ENCODE measurements around the gene FTSJ1.

The FTSJ1 gene

GRCh38 chrX:48470833-48471118 lies 5.2 kb upstream of the FTSJ1 start:
- H3K9me3 ChIP-seq (ENCODE audit: control insufficient read depth, low read length) = no peaks in the 10 kb centered on the region
- H3K27me3 ChIP-seq (ENCODE audit: control insufficient read depth, insufficient read depth, low read length, poor library complexity, severe bottlenecking) = no peaks in the 10 kb centered on the region
- H3K27ac ChIP-seq (ENCODE audit: insufficient read depth, low read depth, low read length, poor library complexity, severe bottlenecking) = no peak overlapping the region
- no peak overlapping the region for H3K4me3 ChIP-seq (ENCODE audit: insufficient read depth, low read depth, low read length)
- H3K4me1 ChIP-seq (ENCODE audit: control insufficient read depth, insufficient read depth, low read length) = peaks cover 23% of the 10 kb centered on the region
- no peaks in the 10 kb centered on the region for H3K36me3 ChIP-seq (ENCODE audit: control insufficient read depth, insufficient read depth, low read length)
- 92 to 94% methylated on average over 9 of the region's 9 CpGs for WGBS, 2 experiments

- WGBS, 2 experiments = 93 to 94% methylated on average over 8 of the region's 8 CpGs
Measured at GRCh38 chrX:48471504-48471903, 4.5 kb upstream of the FTSJ1 start.

GRCh38 chrX:48472225-48472624 lies 3.8 kb upstream of the FTSJ1 start:
- Histone ChIP-seq H3K4me1 (ENCODE audit: control insufficient read depth, insufficient read depth, low read length) (peaks cover 22% of the 10 kb centered on the region), H3K27me3 (ENCODE audit: control insufficient read depth, insufficient read depth, low read length, poor library complexity, severe bottlenecking) (no peaks in the 10 kb centered on the region), H3K9me3 (ENCODE audit: control insufficient read depth, low read length) (no peaks in the 10 kb centered on the region), H3K36me3 (ENCODE audit: control insufficient read depth, insufficient read depth, low read length) (no peaks in the 10 kb centered on the region), H3K4me3 (ENCODE audit: insufficient read depth, low read depth, low read length) (no peak overlapping the region), H3K27ac (ENCODE audit: insufficient read depth, low read depth, low read length, poor library complexity, severe bottlenecking) (peak overlapping the region; percentile 60)
- 79 to 83% methylated on average over 7 to 9 of the region's 9 CpGs for WGBS, 2 experiments

More at GRCh38 chrX:48471504-48471903, 4.5 kb upstream of the FTSJ1 start:
- peaks cover 23% of the 10 kb centered on the region for H3K4me1 ChIP-seq (ENCODE audit: control insufficient read depth, insufficient read depth, low read length)
- no peaks in the 10 kb centered on the region for H3K36me3 ChIP-seq (ENCODE audit: control insufficient read depth, insufficient read depth, low read length)
- H3K9me3 ChIP-seq (ENCODE audit: control insufficient read depth, low read length) = no peaks in the 10 kb centered on the region
- no peaks in the 10 kb centered on the region for H3K27me3 ChIP-seq (ENCODE audit: control insufficient read depth, insufficient read depth, low read length, poor library complexity, severe bottlenecking)
- H3K4me3 ChIP-seq (ENCODE audit: insufficient read depth, low read depth, low read length) = no peak overlapping the region
- no peak overlapping the region for H3K27ac ChIP-seq (ENCODE audit: insufficient read depth, low read depth, low read length, poor library complexity, severe bottlenecking)

- WGBS, 2 experiments = 20 to 26% methylated on average over 10 to 11 of the region's 12 CpGs
- Histone ChIP-seq H3K36me3 (ENCODE audit: control insufficient read depth, insufficient read depth, low read length) (no peaks in the 10 kb centered on the region), H3K4me3 (ENCODE audit: insufficient read depth, low read depth, low read length) (no peak overlapping the region), H3K27ac (ENCODE audit: insufficient read depth, low read depth, low read length, poor library complexity, severe bottlenecking) (peak overlapping the region; percentile 60), H3K9me3 (ENCODE audit: control insufficient read depth, low read length) (no peaks in the 10 kb centered on the region), H3K4me1 (ENCODE audit: control insufficient read depth, insufficient read depth, low read length) (peaks cover 14% of the 10 kb centered on the region), H3K27me3 (ENCODE audit: control insufficient read depth, insufficient read depth, low read length, poor library complexity, severe bottlenecking) (no peaks in the 10 kb centered on the region)
Measured at GRCh38 chrX:48472851-48473703, 2.9 kb upstream of the FTSJ1 start.

- Histone ChIP-seq H3K4me1 (ENCODE audit: control insufficient read depth, insufficient read depth, low read length) (peaks cover 9% of the 10 kb centered on the region), H3K27ac (ENCODE audit: insufficient read depth, low read depth, low read length, poor library complexity, severe bottlenecking) (peak overlapping the region; percentile 8), H3K9me3 (ENCODE audit: control insufficient read depth, low read length) (no peaks in the 10 kb centered on the region), H3K27me3 (ENCODE audit: control insufficient read depth, insufficient read depth, low read length, poor library complexity, severe bottlenecking) (no peaks in the 10 kb centered on the region), H3K4me3 (ENCODE audit: insufficient read depth, low read depth, low read length) (no peak overlapping the region), H3K36me3 (ENCODE audit: control insufficient read depth, insufficient read depth, low read length) (no peaks in the 10 kb centered on the region)
- 22 to 23% methylated on average over 9 of the region's 9 CpGs for WGBS, 2 experiments
Measured at GRCh38 chrX:48473704-48473990, 2.4 kb upstream of the FTSJ1 start.

- Histone ChIP-seq H3K9me3 (ENCODE audit: control insufficient read depth, low read length) (no peaks in the 10 kb centered on the region), H3K36me3 (ENCODE audit: control insufficient read depth, insufficient read depth, low read length) (no peaks in the 10 kb centered on the region), H3K4me3 (ENCODE audit: insufficient read depth, low read depth, low read length) (no peak overlapping the region), H3K27ac (ENCODE audit: insufficient read depth, low read depth, low read length, poor library complexity, severe bottlenecking) (no peak overlapping the region), H3K4me1 (ENCODE audit: control insufficient read depth, insufficient read depth, low read length) (peaks cover 9% of the 10 kb centered on the region), H3K27me3 (ENCODE audit: control insufficient read depth, insufficient read depth, low read length, poor library complexity, severe bottlenecking) (no peaks in the 10 kb centered on the region)
- 41 to 46% methylated on average over 10 of the region's 10 CpGs for WGBS, 2 experiments
Measured at GRCh38 chrX:48474127-48474526, 1.9 kb upstream of the FTSJ1 start.

- no peaks in the 10 kb centered on the region for H3K36me3 ChIP-seq (ENCODE audit: control insufficient read depth, insufficient read depth, low read length)
- WGBS, 2 experiments = 81 to 83% methylated on average over 6 of the region's 6 CpGs
- no peak overlapping the region for H3K4me3 ChIP-seq (ENCODE audit: insufficient read depth, low read depth, low read length)
- peaks cover 9% of the 10 kb centered on the region for H3K4me1 ChIP-seq (ENCODE audit: control insufficient read depth, insufficient read depth, low read length)
- H3K9me3 ChIP-seq (ENCODE audit: control insufficient read depth, low read length) = no peaks in the 10 kb centered on the region
- H3K27ac ChIP-seq (ENCODE audit: insufficient read depth, low read depth, low read length, poor library complexity, severe bottlenecking) = no peak overlapping the region
- no peaks in the 10 kb centered on the region for H3K27me3 ChIP-seq (ENCODE audit: control insufficient read depth, insufficient read depth, low read length, poor library complexity, severe bottlenecking)
Measured at GRCh38 chrX:48474581-48474980, 1.4 kb upstream of the FTSJ1 start.

GRCh38 chrX:48475296-48475695 lies 703 bp upstream of the FTSJ1 start:
- Histone ChIP-seq H3K27me3 (ENCODE audit: control insufficient read depth, insufficient read depth, low read length, poor library complexity, severe bottlenecking) (no peaks in the 10 kb centered on the region), H3K36me3 (ENCODE audit: control insufficient read depth, insufficient read depth, low read length) (no peaks in the 10 kb centered on the region), H3K4me1 (ENCODE audit: control insufficient read depth, insufficient read depth, low read length) (peaks cover 9% of the 10 kb centered on the region), H3K27ac (ENCODE audit: insufficient read depth, low read depth, low read length, poor library complexity, severe bottlenecking) (no peak overlapping the region), H3K9me3 (ENCODE audit: control insufficient read depth, low read length) (no peaks in the 10 kb centered on the region), H3K4me3 (ENCODE audit: insufficient read depth, low read depth, low read length) (peak overlapping the region; percentile 67)
- 40 to 50% methylated on average over 1 of the region's 5 CpGs for WGBS, 2 experiments

GRCh38 chrX:48476919-48477318 lies 920 bp downstream of the FTSJ1 start:
- Histone ChIP-seq H3K27me3 (ENCODE audit: control insufficient read depth, insufficient read depth, low read length, poor library complexity, severe bottlenecking) (no peaks in the 10 kb centered on the region), H3K27ac (ENCODE audit: insufficient read depth, low read depth, low read length, poor library complexity, severe bottlenecking) (no peak overlapping the region), H3K9me3 (ENCODE audit: control insufficient read depth, low read length) (no peaks in the 10 kb centered on the region), H3K4me3 (ENCODE audit: insufficient read depth, low read depth, low read length) (peak overlapping the region; percentile 67), H3K36me3 (ENCODE audit: control insufficient read depth, insufficient read depth, low read length) (no peaks in the 10 kb centered on the region), H3K4me1 (ENCODE audit: control insufficient read depth, insufficient read depth, low read length) (peaks cover 9% of the 10 kb centered on the region)
- 62 to 70% methylated on average over 4 of the region's 4 CpGs for whole genome bisulfite sequencing, 2 experiments

GRCh38 chrX:48477960-48478755 lies 2.2 kb downstream of the FTSJ1 start:
- H3K4me1 ChIP-seq (ENCODE audit: control insufficient read depth, insufficient read depth, low read length) = peaks cover 8% of the 10 kb centered on the region
- WGBS, 2 experiments = 96% methylated on average over 19 of the region's 19 CpGs
- H3K9me3 ChIP-seq (ENCODE audit: control insufficient read depth, low read length) = no peaks in the 10 kb centered on the region
- no peak overlapping the region for H3K4me3 ChIP-seq (ENCODE audit: insufficient read depth, low read depth, low read length)
- H3K27me3 ChIP-seq (ENCODE audit: control insufficient read depth, insufficient read depth, low read length, poor library complexity, severe bottlenecking) = no peaks in the 10 kb centered on the region
- H3K36me3 ChIP-seq (ENCODE audit: control insufficient read depth, insufficient read depth, low read length) = peaks cover 6% of the 10 kb centered on the region
- no peak overlapping the region for H3K27ac ChIP-seq (ENCODE audit: insufficient read depth, low read depth, low read length, poor library complexity, severe bottlenecking)

Data from ectodermal cell (in vitro differentiated cells).